Gastroesophageal sphincter (tissue), 4 donors: ENCODE data around the gene RTF2. TPM values are rescaled to one million over a fixed set of nuclear protein-coding genes. Genes with fewer than 3 reads are reported as not detected.
A peak's percentile ranks its signal among the peaks of the same experiment; 100 is the strongest.

Experiments
- ATAC-seq: fragments of 150-250 bp; one replicate; pipeline ENCODE4 v1.9.1; 2016; ENCODE audit warnings: mild to moderate bottlenecking, moderate library complexity
- H3K27ac ChIP-seq, 4 donors: fragments of 200-600 bp; sonication (generic) in 3 of 4; 1 replicate in 3 of 4; 2 replicates in 1 of 4; pipeline ENCODE4 v1.5.1; 2016 to 2019
- H3K27me3 ChIP-seq: fragments of 200-600 bp; sonication (generic); one replicate; pipeline ENCODE4 v1.5.1; 2019
- H3K36me3 ChIP-seq, 2 donors: fragments of 200-600 bp; sonication (generic); one replicate each; pipeline ENCODE4 v1.5.1; 2019; ENCODE audit warnings: control low read depth in 1 of 2
- H3K4me1 ChIP-seq, 3 donors: fragments of 200-600 bp; sonication (generic); 1 replicate in 2 of 3; 2 replicates in 1 of 3; pipeline ENCODE4 v1.5.1; 2016 to 2019; ENCODE audit warnings: control low read depth in 2 of 3
- H3K4me3 ChIP-seq, 2 donors: fragments of 200-600 bp; sonication (generic); one replicate each; pipeline ENCODE4 v1.5.1; 2019; ENCODE audit warnings: mild to moderate bottlenecking in 1 of 2, moderate library complexity in 1 of 2
- H3K9me3 ChIP-seq, 3 donors: fragments of 200-600 bp; sonication (generic); one replicate each; pipeline ENCODE4 v1.5.1; 2017 to 2019; ENCODE audit warnings: control low read depth in 2 of 3
- EP300 ChIP-seq: sonication (generic); formaldehyde crosslinking; IDR thresholded peaks from one replicate; pipeline ENCODE4 v1.6.1; 2017; ENCODE audit warnings: antibody characterized with exemption, mild to moderate bottlenecking
- POLR2A ChIP-seq, 2 donors: fragments of 450-650 bp; IDR thresholded peaks; one replicate each; pipeline ENCODE4 v1.6.1; 2017; ENCODE audit warnings: antibody characterized with exemption in 2 of 2, mild to moderate bottlenecking in 2 of 2, moderate library complexity in 1 of 2
- POLR2AphosphoS5 ChIP-seq: sonication (generic); formaldehyde crosslinking; IDR thresholded peaks from one replicate; pipeline ENCODE4 v1.6.1; 2017; ENCODE audit warnings: antibody characterized with exemption
- WGBS, 2 donors: methylation state at CpG; one replicate each; pipeline ENCODE4 v1.1.5; 2018; ENCODE audit warnings: low coverage in 1 of 2; 5-methylcytosine and 5-hydroxymethylcytosine counted together
- total RNA-seq, 4 donors: library from RNA; depleted of rRNA; stranded (reverse); fragments of >200 nt; gene quantifications; one replicate each; pipeline ENCODE4 v1.1.0, GENCODE V29; 2016
- TF ChIP-seq, protein P1 (sequence below), 4 experiments: fragments of 200-600 bp in 2 of 4; fragments of 450-650 bp in 2 of 4; sonication (generic) in 1 of 4; IDR thresholded peaks; one replicate each; pipeline ENCODE4 v1.5.1; 2017 to 2019; ENCODE audit warnings: antibody characterized with exemption in 4 of 4, mild to moderate bottlenecking in 2 of 4, moderate library complexity in 2 of 4

The RTF2 gene
- total RNA-seq: 10 to 100 TPM; 83.7 to 96.1 (median 90.3) TPM

GRCh38 chr20:56468316-56469076 lies at the start of gene RTF2:
TSS of gene RTF2 (plus strand) at chr20:56468627. CDS start at chr20:56468698, 71 bp downstream.
- Histone ChIP-seq H3K27me3 (no peaks in the 10 kb centered on the region), H3K9me3 (no peaks in the 10 kb centered on the region), H3K36me3 (peaks cover 0 to 8% of the 10 kb centered on the region in 2 donors), H3K27ac (peak within 1 kb of the TSS; percentile 77 to 89 (median 87)), H3K4me3 (peak within 1 kb of the TSS; percentile 60 to 80), H3K4me1 (peaks cover 0 to 41% (median 11%) of the 10 kb centered on the region in 3 donors)
- TF ChIP-seq POLR2A (IDR thresholded peaks at IDR 0.05) (peak; percentile 51 to 53), POLR2AphosphoS5 (peak; percentile 90), EP300 (no peak)
- ATAC-seq: peak; percentile 100
- 0 to 1% methylated on average over 8 to 16 of the region's 55 CpGs for WGBS, 2 donors

- Histone ChIP-seq H3K36me3 (no peaks in the 10 kb centered on the region), H3K4me1 (peaks cover 0 to 16% (median 0%) of the 10 kb centered on the region in 3 donors), H3K4me3 (no peak overlapping the region), H3K27me3 (no peaks in the 10 kb centered on the region), H3K9me3 (no peaks in the 10 kb centered on the region), H3K27ac (peak overlapping the region in 1 of 4 donors; percentile 42)
- WGBS, 2 donors: 80 to 83% methylated on average over 2 of the region's 2 CpGs
- TF ChIP-seq POLR2A (IDR thresholded peaks at IDR 0.05) (no peak), EP300 (no peak), POLR2AphosphoS5 (no peak)
- TF ChIP-seq, protein P1, sequence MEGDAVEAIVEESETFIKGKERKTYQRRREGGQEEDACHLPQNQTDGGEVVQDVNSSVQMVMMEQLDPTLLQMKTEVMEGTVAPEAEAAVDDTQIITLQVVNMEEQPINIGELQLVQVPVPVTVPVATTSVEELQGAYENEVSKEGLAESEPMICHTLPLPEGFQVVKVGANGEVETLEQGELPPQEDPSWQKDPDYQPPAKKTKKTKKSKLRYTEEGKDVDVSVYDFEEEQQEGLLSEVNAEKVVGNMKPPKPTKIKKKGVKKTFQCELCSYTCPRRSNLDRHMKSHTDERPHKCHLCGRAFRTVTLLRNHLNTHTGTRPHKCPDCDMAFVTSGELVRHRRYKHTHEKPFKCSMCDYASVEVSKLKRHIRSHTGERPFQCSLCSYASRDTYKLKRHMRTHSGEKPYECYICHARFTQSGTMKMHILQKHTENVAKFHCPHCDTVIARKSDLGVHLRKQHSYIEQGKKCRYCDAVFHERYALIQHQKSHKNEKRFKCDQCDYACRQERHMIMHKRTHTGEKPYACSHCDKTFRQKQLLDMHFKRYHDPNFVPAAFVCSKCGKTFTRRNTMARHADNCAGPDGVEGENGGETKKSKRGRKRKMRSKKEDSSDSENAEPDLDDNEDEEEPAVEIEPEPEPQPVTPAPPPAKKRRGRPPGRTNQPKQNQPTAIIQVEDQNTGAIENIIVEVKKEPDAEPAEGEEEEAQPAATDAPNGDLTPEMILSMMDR (IDR thresholded peaks at IDR 0.05): no peak
- no peak for ATAC-seq
Measured at GRCh38 chr20:56420028-56420427, 48.4 kb upstream of the RTF2 start.

DNA sequence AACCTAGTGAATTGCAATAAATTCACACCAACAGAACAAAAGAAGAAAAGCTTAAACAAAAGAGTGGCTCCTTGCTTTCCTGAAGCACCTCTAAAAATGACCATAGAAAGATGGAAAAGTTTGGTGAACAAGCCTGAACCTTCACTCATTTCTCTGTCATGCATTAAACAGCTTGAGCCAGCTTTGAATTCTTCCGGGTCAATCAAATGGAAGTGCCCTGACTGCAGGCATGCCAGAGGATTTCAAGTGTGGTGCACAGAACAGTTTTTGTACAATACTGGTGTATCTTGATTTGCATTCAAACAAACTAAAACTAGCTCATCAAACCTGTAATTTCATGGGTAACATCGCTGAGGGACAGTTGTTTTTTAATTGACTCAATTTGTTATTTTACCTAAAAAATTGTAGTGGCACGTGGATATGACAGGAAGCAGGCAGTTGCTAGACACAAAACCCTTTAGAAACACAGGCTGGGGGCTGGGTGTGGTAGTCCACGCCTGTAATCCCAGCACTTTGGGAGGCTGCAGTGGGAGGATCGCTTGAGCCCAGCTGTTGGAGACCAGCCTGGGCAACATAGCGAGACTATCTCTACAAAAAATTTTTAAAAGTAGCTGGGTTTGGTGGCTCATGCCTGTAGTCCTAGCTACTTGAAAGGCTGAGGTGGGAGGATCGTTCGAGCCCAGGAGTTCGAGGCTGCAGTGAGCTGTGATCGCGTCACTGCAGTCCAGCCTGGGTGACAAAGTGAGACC lies 47.3 kb upstream of the RTF2 start:
- 79 to 83% methylated on average over 6 to 11 of the region's 11 CpGs for WGBS, 2 donors
- Histone ChIP-seq H3K27me3 (no peaks in the 10 kb centered on the region), H3K4me1 (peaks cover 0 to 16% (median 0%) of the 10 kb centered on the region in 3 donors), H3K4me3 (no peak overlapping the region), H3K27ac (no peak overlapping the region), H3K36me3 (no peaks in the 10 kb centered on the region), H3K9me3 (no peaks in the 10 kb centered on the region)
- ATAC-seq: no peak
- TF ChIP-seq, protein P1 (IDR thresholded peaks at IDR 0.05): no peak
- TF ChIP-seq POLR2A (IDR thresholded peaks at IDR 0.05): no peak
- TF ChIP-seq EP300: no peak
- TF ChIP-seq POLR2AphosphoS5: no peak

DNA sequence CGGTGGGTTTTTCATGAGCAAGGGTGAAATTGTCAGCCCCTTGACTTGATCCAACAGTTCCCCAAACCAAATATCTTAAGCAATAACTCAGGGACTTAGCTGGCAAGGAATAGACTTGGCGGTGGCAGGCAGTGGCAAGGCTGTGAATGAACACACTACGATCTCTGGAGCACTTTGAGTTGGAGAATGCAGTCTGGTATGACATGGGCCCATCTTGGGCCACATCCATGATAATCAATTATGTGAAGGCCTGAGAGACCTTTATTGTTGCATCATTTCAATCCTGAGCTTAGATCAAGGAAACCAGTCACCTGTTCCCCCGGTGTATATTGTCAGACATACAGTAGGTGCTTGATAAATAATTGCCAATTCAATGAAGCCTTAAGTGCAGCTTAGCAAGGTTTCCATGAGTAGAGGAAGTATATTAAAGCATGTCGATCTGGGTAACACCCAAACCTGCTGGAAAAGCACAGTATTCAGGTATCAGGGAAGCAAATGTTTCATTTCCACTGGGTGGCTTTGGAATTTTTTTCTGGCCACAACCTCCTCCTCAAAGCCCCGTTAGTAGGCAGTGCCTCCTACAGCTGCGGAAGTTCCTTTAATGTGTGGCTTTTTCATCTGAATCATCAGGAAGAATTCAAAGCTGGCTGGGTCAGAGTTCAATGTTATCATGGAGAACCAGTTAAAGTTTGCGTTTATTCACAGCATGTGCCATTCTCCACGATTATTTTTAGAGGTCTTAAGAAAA lies 46.2 kb upstream of the RTF2 start:
- TF ChIP-seq POLR2AphosphoS5 (no peak), EP300 (no peak), POLR2A (IDR thresholded peaks at IDR 0.05) (no peak)
- TF ChIP-seq, protein P1 (IDR thresholded peaks at IDR 0.05): no peak
- peaks cover 0 to 18% (median 0%) of the 10 kb centered on the region in 3 donors for H3K4me1 ChIP-seq
- H3K4me3 ChIP-seq: no peak overlapping the region
- WGBS, 2 donors: 60 to 65% methylated on average over 5 to 9 of the region's 9 CpGs
- no peaks in the 10 kb centered on the region for H3K9me3 ChIP-seq
- ATAC-seq: no peak
- no peaks in the 10 kb centered on the region for H3K27me3 ChIP-seq
- no peaks in the 10 kb centered on the region for H3K36me3 ChIP-seq
- no peak overlapping the region for H3K27ac ChIP-seq

GRCh38 chr20:56422824-56423189 lies 45.6 kb upstream of the RTF2 start:
- Histone ChIP-seq H3K36me3 (no peaks in the 10 kb centered on the region), H3K27ac (no peak overlapping the region), H3K4me1 (peaks cover 0 to 24% (median 0%) of the 10 kb centered on the region in 3 donors), H3K27me3 (no peaks in the 10 kb centered on the region), H3K4me3 (no peak overlapping the region), H3K9me3 (no peaks in the 10 kb centered on the region)
- no peak for ATAC-seq
- TF ChIP-seq, protein P1 (IDR thresholded peaks at IDR 0.05): no peak
- no peak for TF ChIP-seq POLR2A (IDR thresholded peaks at IDR 0.05)
- TF ChIP-seq EP300: no peak
- TF ChIP-seq POLR2AphosphoS5: no peak
- 59% methylated on average over 4 of the region's 4 CpGs for WGBS, 2 donors
